Esophagus squamous epithelium (tissue), 4 donors: ENCODE results near the gene LRRN2.

Experiments used
- POLR2A ChIP-seq, 4 donors: fragments of 450-650 bp; IDR thresholded peaks; one replicate each; pipeline ENCODE4 v1.6.1; 2017; ENCODE audit warnings: antibody characterized with exemption in 4 of 4, mild to moderate bottlenecking in 4 of 4, moderate library complexity in 3 of 4
- TF ChIP-seq, protein P1 (sequence below), 6 experiments: fragments of 450-650 bp in 4 of 6; fragments of 200-600 bp in 2 of 6; sonication (generic) in 2 of 6; IDR thresholded peaks; one replicate each; pipeline ENCODE4 v1.5.1; 2016 to 2019; ENCODE audit warnings: antibody characterized with exemption in 6 of 6, mild to moderate bottlenecking in 4 of 6, moderate library complexity in 4 of 6

GRCh38 chr1:204713541-204713940 is 28.0 kb upstream of the LRRN2 start:
- TF ChIP-seq, protein P1, sequence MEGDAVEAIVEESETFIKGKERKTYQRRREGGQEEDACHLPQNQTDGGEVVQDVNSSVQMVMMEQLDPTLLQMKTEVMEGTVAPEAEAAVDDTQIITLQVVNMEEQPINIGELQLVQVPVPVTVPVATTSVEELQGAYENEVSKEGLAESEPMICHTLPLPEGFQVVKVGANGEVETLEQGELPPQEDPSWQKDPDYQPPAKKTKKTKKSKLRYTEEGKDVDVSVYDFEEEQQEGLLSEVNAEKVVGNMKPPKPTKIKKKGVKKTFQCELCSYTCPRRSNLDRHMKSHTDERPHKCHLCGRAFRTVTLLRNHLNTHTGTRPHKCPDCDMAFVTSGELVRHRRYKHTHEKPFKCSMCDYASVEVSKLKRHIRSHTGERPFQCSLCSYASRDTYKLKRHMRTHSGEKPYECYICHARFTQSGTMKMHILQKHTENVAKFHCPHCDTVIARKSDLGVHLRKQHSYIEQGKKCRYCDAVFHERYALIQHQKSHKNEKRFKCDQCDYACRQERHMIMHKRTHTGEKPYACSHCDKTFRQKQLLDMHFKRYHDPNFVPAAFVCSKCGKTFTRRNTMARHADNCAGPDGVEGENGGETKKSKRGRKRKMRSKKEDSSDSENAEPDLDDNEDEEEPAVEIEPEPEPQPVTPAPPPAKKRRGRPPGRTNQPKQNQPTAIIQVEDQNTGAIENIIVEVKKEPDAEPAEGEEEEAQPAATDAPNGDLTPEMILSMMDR (IDR thresholded peaks at IDR 0.05) = no peak
- TF ChIP-seq POLR2A (IDR thresholded peaks at IDR 0.05) = no peak
